Measurements from ENCODE around the gene SUSD5. TPM values are rescaled to one million over a fixed set of nuclear protein-coding genes. Genes with fewer than 3 reads are reported as not detected.

SUSD5 gene
- total RNA-seq, 1 donor from 2014 or later = 1.9 TPM

GRCh38 chr3:33103034-33103433, 115.6 kb downstream of the SUSD5 start:
- no peak overlapping the region for H3K4me3 ChIP-seq
- no peak overlapping the region for H3K27ac ChIP-seq
- no peaks in the 10 kb centered on the region for H3K36me3 ChIP-seq
- ATAC-seq (no peak), DNase-seq (no peak)
- no peaks in the 10 kb centered on the region for H3K27me3 ChIP-seq (ENCODE audit: low read depth)
- peaks cover 2% of the 10 kb centered on the region for H3K4me1 ChIP-seq
- intact Hi-C loops (cut with DNase I) = no loop called here
- H3K9me3 ChIP-seq = no peaks in the 10 kb centered on the region
- TF ChIP-seq CTCF (IDR thresholded peaks at IDR 0.05) = no peak

- DNase-seq = no peak
- Histone ChIP-seq H3K4me3 (no peak overlapping the region), H3K27ac (no peak overlapping the region), H3K4me1 (peaks cover 16% of the 10 kb centered on the region), H3K36me3 (no peaks in the 10 kb centered on the region), H3K27me3 (ENCODE audit: low read depth) (no peaks in the 10 kb centered on the region), H3K9me3 (no peaks in the 10 kb centered on the region)
- ATAC-seq = no peak
- intact Hi-C loops (cut with DNase I) = no loop called here
- no peak for TF ChIP-seq CTCF (IDR thresholded peaks at IDR 0.05)
Measured at GRCh38 chr3:33100229-33100628, 118.4 kb downstream of the SUSD5 start.

Other genes starting within 250 kb of the SUSD5 start
- gene GLB1, start 121.7 kb downstream of the SUSD5 start, total RNA-seq = 89.7 TPM
- 20.0 TPM for gene TMPPE, start 121.7 kb downstream of the SUSD5 start, total RNA-seq
- gene CRTAP, start 104.8 kb downstream of the SUSD5 start, total RNA-seq = 213 TPM
- gene FBXL2, start 58.6 kb upstream of the SUSD5 start, total RNA-seq = 8.1 TPM
- 67.0 TPM for gene UBP1, start 221.6 kb upstream of the SUSD5 start, total RNA-seq

Measured in lower lobe of right lung (tissue), 2 donors.